Aorta (tissue), 5 donors: ENCODE data around the gene MYOZ3. TPM values are rescaled to one million over a fixed set of nuclear protein-coding genes. Genes with fewer than 3 reads are reported as not detected.

Experiments used
- ATAC-seq: fragments of 200-7000 bp; cut with Tn5 transposase; one replicate; pipeline ENCODE4 v1.9.1; 2022; ENCODE audit warnings: moderate library complexity; ENCODE audit not compliant: low FRiP score
- DNase-seq, 2 donors: peaks; one replicate each; pipeline ENCODE4 v3.0.0-alpha.2; 2020
- H3K27ac ChIP-seq, 2 donors: one replicate each; pipeline ENCODE4 v1.5.1; 2013; ENCODE audit warnings: low read length in 2 of 2, mild to moderate bottlenecking in 2 of 2, moderate library complexity in 2 of 2, control low read depth in 1 of 2, inconsistent platforms in 1 of 2, low read depth in 1 of 2
- H3K27me3 ChIP-seq, 2 donors: one replicate each; pipeline ENCODE4 v1.6.1; 2013; ENCODE audit warnings: control low read depth in 1 of 2, low read length in 1 of 2, mild to moderate bottlenecking in 1 of 2, moderate library complexity in 1 of 2; ENCODE audit not compliant: insufficient read depth in 2 of 2, control insufficient read depth in 1 of 2
- H3K36me3 ChIP-seq, 2 donors: one replicate each; pipeline ENCODE4 v1.6.1; 2013; ENCODE audit warnings: control low read depth in 1 of 2, low read length in 1 of 2, mild to moderate bottlenecking in 1 of 2; ENCODE audit not compliant: insufficient read depth in 2 of 2, control insufficient read depth in 1 of 2
- H3K4me1 ChIP-seq, 2 donors: one replicate each; pipeline ENCODE4 v1.6.1; 2013; ENCODE audit warnings: low read length in 2 of 2, control low read depth in 1 of 2, mild to moderate bottlenecking in 1 of 2, moderate library complexity in 1 of 2; ENCODE audit not compliant: insufficient read depth in 2 of 2, control insufficient read depth in 1 of 2
- H3K4me3 ChIP-seq, 2 donors: one replicate each; pipeline ENCODE4 v1.5.1; 2013; ENCODE audit warnings: low read length in 2 of 2, control low read depth in 1 of 2, mild to moderate bottlenecking in 1 of 2
- H3K9me3 ChIP-seq: one replicate; pipeline ENCODE4 v1.6.1; 2013; ENCODE audit warnings: mild to moderate bottlenecking, low read length; ENCODE audit not compliant: control insufficient read depth
- WGBS, 2 donors: extraction: QIAGEN DNeasy Blood & Tissue Kit; methylation state at CpG; one replicate each; pipeline ENCODE4 v1.1.7; 2013; 5-methylcytosine and 5-hydroxymethylcytosine counted together
- intact Hi-C, 2 donors: fragments of 100-400 bp; cut with DNase I; formaldehyde crosslinking; loops; one replicate each; pipeline versions ENCODE4 v1.14.2 to v1.15.0; 2022
- polyA plus RNA-seq, 2 donors: library from polyadenylated mRNA; stranded (reverse); fragments of 200-250 nt; gene quantifications; one replicate each; pipeline ENCODE4 v1.2.3, GENCODE V29; 2013
- total RNA-seq, 2 donors: library from RNA; stranded (reverse); fragmentation: NEBNext Ultra II Directional; extraction: Animal tissue kit (Norgen Biotek cat#: 25700); gene quantifications; one replicate each; pipeline ENCODE4 v1.2.1, GENCODE V29; 2021
- donor health status: healthy with polysubstance abuse.
- donor health status: Bipolar disorder and iron deficiency.
- donor health status: DM: no; HTN: no; CAD: no.
- donor health status: DM: no; HTN: no; CAD: no.
- donor health status: DM: yes; HTN: yes; CAD: no.

The MYOZ3 gene
- total and polyA plus RNA-seq, 4 donors = 2.0 to 14.1 (median 2.7) TPM

- DNase-seq = peak in 1 of 2 donors; percentile 36
- H3K27me3 ChIP-seq = no peaks in the 10 kb centered on the region
- WGBS, 2 donors = 56 to 60% methylated on average over 12 of the region's 12 CpGs
- intact Hi-C loops = loop anchor here (2.0 to 5.0 kb wide), 2 partner anchors 41 to 48 kb away; no protein-coding TSS in a partner anchor
- H3K27ac ChIP-seq = peak overlapping the region; percentile 7 to 18
- H3K4me1 ChIP-seq = peaks cover 5 to 6% of the 10 kb centered on the region in 2 donors
- no peak for ATAC-seq
- no peaks in the 10 kb centered on the region for H3K9me3 ChIP-seq
- no peaks in the 10 kb centered on the region for H3K36me3 ChIP-seq
- H3K4me3 ChIP-seq = no peak overlapping the region
These were observed 17.9 kb upstream of the MYOZ3 start for GRCh38 chr5:150642991-150643710.

GRCh38 chr5:150644058-150644457 is 17.0 kb upstream of the MYOZ3 start:
- Histone ChIP-seq H3K27me3 (no peaks in the 10 kb centered on the region), H3K4me1 (peaks cover 4 to 6% of the 10 kb centered on the region in 2 donors), H3K27ac (peak overlapping the region in 1 of 2 donors; percentile 70), H3K4me3 (no peak overlapping the region), H3K9me3 (no peaks in the 10 kb centered on the region), H3K36me3 (peaks cover 0 to 4% of the 10 kb centered on the region in 2 donors)
- intact Hi-C loops = loop anchor here in 1 of 2 donors (5.0 kb wide), 1 partner anchor 42 kb away; no protein-coding TSS in a partner anchor
- no peak for ATAC-seq
- 54 to 55% methylated on average over 5 of the region's 5 CpGs for WGBS, 2 donors
- peak in 1 of 2 donors; percentile 8 for DNase-seq

- intact Hi-C loops = loop anchor here in 1 of 2 donors (5.0 kb wide), 1 partner anchor 42 kb away; no protein-coding TSS in a partner anchor
- 9 to 11% methylated on average over 2 of the region's 2 CpGs for WGBS, 2 donors
- peak overlapping the region in 1 of 2 donors; percentile 70 for H3K27ac ChIP-seq
These were observed 16.5 kb upstream of the MYOZ3 start for GRCh38 chr5:150644514-150644913.

GRCh38 chr5:150645070-150645700 is 15.9 kb upstream of the MYOZ3 start:
- no peaks in the 10 kb centered on the region for H3K9me3 ChIP-seq
- H3K27me3 ChIP-seq = no peaks in the 10 kb centered on the region
- WGBS, 2 donors = 27 to 28% methylated on average over 4 of the region's 4 CpGs
- H3K36me3 ChIP-seq = peaks cover 0 to 7% of the 10 kb centered on the region in 2 donors
- no peak overlapping the region for H3K4me3 ChIP-seq
- no peak for ATAC-seq
- peak overlapping the region in 1 of 2 donors; percentile 70 for H3K27ac ChIP-seq
- intact Hi-C loops = no loop called here
- peak; percentile 84 to 95 for DNase-seq
- peaks cover 4 to 6% of the 10 kb centered on the region in 2 donors for H3K4me1 ChIP-seq

More at GRCh38 chr5:150644514-150644913, 16.5 kb upstream of the MYOZ3 start:
- peaks cover 0 to 4% of the 10 kb centered on the region in 2 donors for H3K36me3 ChIP-seq
- ATAC-seq (no peak), DNase-seq (peak in 1 of 2 donors; percentile 47)
- no peaks in the 10 kb centered on the region for H3K27me3 ChIP-seq
- no peaks in the 10 kb centered on the region for H3K9me3 ChIP-seq
- no peak overlapping the region for H3K4me3 ChIP-seq
- peaks cover 4 to 6% of the 10 kb centered on the region in 2 donors for H3K4me1 ChIP-seq

GRCh38 chr5:150647275-150648251 is 13.5 kb upstream of the MYOZ3 start:
- WGBS, 2 donors = 11% methylated on average over 25 of the region's 25 CpGs
- H3K27me3 ChIP-seq = no peaks in the 10 kb centered on the region
- peak; percentile 85 to 92 for DNase-seq
- H3K4me1 ChIP-seq = peaks cover 0 to 4% of the 10 kb centered on the region in 2 donors
- H3K27ac ChIP-seq = peak overlapping the region in 1 of 2 donors; percentile 93
- H3K9me3 ChIP-seq = no peaks in the 10 kb centered on the region
- H3K36me3 ChIP-seq = peaks cover 0 to 7% of the 10 kb centered on the region in 2 donors
- H3K4me3 ChIP-seq = no peak overlapping the region
- intact Hi-C loops = no loop called here
- ATAC-seq = peak; percentile 55

- peak overlapping the region; percentile 38 to 93 for H3K27ac ChIP-seq
These were observed 12.6 kb upstream of the MYOZ3 start for GRCh38 chr5:150648294-150649107.

DNA sequence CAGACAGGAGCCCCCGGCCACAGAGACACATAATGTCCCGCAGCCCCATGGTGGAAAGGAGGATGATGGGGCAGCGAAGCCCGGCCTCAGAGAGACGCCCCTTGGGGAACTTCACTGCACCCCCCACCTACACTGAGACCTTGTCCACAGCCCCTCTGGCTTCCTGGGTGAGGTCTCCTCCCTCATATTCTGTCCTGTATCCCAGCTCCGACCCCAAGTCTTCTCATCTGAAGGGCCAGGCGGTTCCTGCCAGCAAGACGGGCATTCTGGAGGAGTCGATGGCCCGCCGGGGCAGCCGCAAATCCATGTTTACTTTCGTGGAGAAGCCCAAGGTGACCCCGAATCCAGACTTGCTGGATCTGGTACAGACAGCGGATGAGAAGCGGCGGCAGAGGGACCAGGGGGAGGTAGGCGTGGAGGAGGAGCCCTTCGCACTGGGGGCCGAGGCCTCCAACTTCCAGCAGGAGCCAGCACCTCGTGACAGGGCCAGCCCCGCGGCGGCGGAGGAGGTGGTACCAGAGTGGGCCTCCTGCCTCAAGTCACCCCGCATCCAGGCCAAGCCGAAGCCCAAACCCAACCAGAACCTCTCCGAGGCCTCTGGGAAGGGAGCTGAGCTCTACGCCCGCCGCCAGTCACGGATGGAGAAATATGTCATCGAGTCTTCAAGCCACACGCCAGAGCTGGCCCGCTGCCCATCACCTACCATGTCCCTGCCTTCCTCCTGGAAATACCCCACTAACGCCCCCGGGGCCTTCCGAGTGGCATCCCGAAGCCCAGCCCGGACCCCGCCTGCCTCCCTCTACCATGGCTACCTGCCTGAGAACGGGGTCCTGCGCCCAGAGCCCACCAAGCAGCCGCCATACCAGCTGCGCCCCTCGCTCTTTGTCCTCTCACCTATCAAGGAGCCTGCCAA is 11.7 kb upstream of the MYOZ3 start:
- DNase-seq = peak; percentile 77 to 90
- Histone ChIP-seq H3K9me3 (no peaks in the 10 kb centered on the region), H3K27me3 (no peaks in the 10 kb centered on the region), H3K27ac (peak overlapping the region; percentile 38 to 93), H3K36me3 (peaks cover 0 to 7% of the 10 kb centered on the region in 2 donors), H3K4me1 (peaks cover 0 to 4% of the 10 kb centered on the region in 2 donors), H3K4me3 (no peak overlapping the region)
- ATAC-seq = peak; percentile 1
- 29 to 36% methylated on average over 46 of the region's 46 CpGs for WGBS, 2 donors
- intact Hi-C loops = loop anchor here in 1 of 2 donors (10.0 kb wide), 1 partner anchor 185 kb away; no protein-coding TSS in a partner anchor

More at GRCh38 chr5:150648294-150649107, 12.6 kb upstream of the MYOZ3 start:
- Histone ChIP-seq H3K4me1 (peaks cover 0 to 4% of the 10 kb centered on the region in 2 donors), H3K36me3 (peaks cover 0 to 7% of the 10 kb centered on the region in 2 donors), H3K27me3 (no peaks in the 10 kb centered on the region), H3K9me3 (no peaks in the 10 kb centered on the region), H3K4me3 (no peak overlapping the region)
- intact Hi-C loops = no loop called here
- 51 to 53% methylated on average over 14 to 16 of the region's 16 CpGs for WGBS, 2 donors
- peak in 1 of 2 donors; percentile 49 for DNase-seq
- no peak for ATAC-seq
